Measurements from ENCODE around the gene HSD17B1.

DNA sequence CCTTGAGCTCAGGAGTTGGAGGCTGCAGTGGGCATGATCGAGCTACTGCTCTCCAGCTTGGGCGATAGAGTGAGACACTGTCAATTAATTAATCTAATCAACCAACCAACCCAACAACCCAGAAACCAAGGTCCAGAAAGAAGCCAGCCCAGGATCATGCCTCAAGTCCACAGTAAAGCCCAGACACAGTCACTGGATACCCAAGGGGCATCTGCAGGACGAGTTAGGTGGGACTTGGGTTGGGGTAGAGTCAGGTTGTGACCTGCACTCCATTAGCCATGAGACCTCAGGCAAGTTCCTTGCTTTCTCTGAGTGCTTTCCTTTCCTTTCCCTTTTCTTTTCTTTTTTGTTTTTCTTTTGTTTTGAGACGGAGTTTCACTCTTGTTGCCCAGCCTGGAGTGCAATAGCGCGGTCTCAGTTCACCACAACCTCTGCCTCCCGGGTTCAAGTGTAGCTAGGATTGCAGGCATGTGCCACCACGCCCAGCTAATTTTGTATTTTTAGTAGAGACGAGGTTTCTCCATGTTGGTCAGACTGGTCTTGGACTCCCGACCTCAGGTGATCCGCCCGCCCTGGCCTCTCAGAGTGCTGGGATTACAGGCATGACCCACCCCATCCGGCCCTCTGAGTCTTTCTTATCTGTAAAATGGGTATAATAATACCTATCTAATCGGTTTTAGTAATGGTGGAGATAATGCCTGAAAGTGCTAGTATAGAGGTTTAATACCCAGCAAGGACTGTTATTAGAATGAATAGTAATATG is 3.5 kb upstream of the HSD17B1 start:
- TF ChIP-seq HMGA2 (CRISPR knock-in tag; IDR thresholded peaks at IDR 0.05) = no peak
- no peak for TF ChIP-seq CREB1 (CRISPR knock-in tag; IDR thresholded peaks at IDR 0.05)
- TF ChIP-seq PRRX2 (CRISPR knock-in tag; IDR thresholded peaks at IDR 0.05) = no peak
- no peak for TF ChIP-seq ETV6 (CRISPR knock-in tag; IDR thresholded peaks at IDR 0.05)
- TF ChIP-seq ELF4 (CRISPR knock-in tag; IDR thresholded peaks at IDR 0.05; ENCODE audit: low read depth) = no peak
- TF ChIP-seq, protein P1, sequence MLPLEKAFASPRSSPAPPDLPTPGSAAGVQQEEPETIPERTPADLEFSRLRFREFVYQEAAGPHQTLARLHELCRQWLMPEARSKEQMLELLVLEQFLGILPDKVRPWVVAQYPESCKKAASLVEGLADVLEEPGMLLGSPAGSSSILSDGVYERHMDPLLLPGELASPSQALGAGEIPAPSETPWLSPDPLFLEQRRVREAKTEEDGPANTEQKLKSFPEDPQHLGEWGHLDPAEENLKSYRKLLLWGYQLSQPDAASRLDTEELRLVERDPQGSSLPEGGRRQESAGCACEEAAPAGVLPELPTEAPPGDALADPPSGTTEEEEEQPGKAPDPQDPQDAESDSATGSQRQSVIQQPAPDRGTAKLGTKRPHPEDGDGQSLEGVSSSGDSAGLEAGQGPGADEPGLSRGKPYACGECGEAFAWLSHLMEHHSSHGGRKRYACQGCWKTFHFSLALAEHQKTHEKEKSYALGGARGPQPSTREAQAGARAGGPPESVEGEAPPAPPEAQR (CRISPR knock-in tag; IDR thresholded peaks at IDR 0.05) = no peak
- TF ChIP-seq, protein P2, sequence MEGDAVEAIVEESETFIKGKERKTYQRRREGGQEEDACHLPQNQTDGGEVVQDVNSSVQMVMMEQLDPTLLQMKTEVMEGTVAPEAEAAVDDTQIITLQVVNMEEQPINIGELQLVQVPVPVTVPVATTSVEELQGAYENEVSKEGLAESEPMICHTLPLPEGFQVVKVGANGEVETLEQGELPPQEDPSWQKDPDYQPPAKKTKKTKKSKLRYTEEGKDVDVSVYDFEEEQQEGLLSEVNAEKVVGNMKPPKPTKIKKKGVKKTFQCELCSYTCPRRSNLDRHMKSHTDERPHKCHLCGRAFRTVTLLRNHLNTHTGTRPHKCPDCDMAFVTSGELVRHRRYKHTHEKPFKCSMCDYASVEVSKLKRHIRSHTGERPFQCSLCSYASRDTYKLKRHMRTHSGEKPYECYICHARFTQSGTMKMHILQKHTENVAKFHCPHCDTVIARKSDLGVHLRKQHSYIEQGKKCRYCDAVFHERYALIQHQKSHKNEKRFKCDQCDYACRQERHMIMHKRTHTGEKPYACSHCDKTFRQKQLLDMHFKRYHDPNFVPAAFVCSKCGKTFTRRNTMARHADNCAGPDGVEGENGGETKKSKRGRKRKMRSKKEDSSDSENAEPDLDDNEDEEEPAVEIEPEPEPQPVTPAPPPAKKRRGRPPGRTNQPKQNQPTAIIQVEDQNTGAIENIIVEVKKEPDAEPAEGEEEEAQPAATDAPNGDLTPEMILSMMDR (IDR thresholded peaks at IDR 0.05) = no peak
- TF ChIP-seq STAT6 (CRISPR knock-in tag; conservative IDR thresholded peaks at IDR 0.05; ENCODE audit: low read depth) = no peak
- no peak for TF ChIP-seq MAX (CRISPR knock-in tag; IDR thresholded peaks at IDR 0.05)
- TF ChIP-seq, protein P3, sequence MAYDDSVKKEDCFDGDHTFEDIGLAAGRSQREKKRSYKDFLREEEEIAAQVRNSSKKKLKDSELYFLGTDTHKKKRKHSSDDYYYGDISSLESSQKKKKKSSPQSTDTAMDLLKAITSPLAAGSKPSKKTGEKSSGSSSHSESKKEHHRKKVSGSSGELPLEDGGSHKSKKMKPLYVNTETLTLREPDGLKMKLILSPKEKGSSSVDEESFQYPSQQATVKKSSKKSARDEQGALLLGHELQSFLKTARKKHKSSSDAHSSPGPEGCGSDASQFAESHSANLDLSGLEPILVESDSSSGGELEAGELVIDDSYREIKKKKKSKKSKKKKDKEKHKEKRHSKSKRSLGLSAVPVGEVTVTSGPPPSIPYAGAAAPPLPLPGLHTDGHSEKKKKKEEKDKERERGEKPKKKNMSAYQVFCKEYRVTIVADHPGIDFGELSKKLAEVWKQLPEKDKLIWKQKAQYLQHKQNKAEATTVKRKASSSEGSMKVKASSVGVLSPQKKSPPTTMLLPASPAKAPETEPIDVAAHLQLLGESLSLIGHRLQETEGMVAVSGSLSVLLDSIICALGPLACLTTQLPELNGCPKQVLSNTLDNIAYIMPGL (CRISPR knock-in tag; IDR thresholded peaks at IDR 0.05) = no peak
- TF ChIP-seq JUN (CRISPR knock-in tag; IDR thresholded peaks at IDR 0.05) = no peak
- no peak for TF ChIP-seq PRDM15 (CRISPR knock-in tag; IDR thresholded peaks at IDR 0.05)
